OCI-LY1 (cell line): ENCODE measurements around the gene PIK3R1.

Experiments
- H2AFZ ChIP-seq: fragments of 200-600 bp; sonication (generic), shearing (Covaris generic); 2 replicates; pipeline ENCODE4 v1.6.0; 2014; ENCODE audit warnings: antibody characterized with exemption, mild to moderate bottlenecking, low read length
- H3F3A ChIP-seq: fragments of 200-600 bp; sonication (generic), shearing (Covaris generic); 2 replicates; pipeline ENCODE4 v1.6.0; 2014; ENCODE audit warnings: mild to moderate bottlenecking, antibody characterized with exemption, low read length, moderate library complexity; ENCODE audit not compliant: insufficient read depth
- H3K27ac ChIP-seq: fragments of 200-600 bp; sonication (generic); 2 replicates; pipeline ENCODE4 v1.5.1; 2014; ENCODE audit warnings: low read length, mixed run types, mild to moderate bottlenecking, low read depth; ENCODE audit not compliant: poor library complexity, severe bottlenecking
- H3K27me3 ChIP-seq: fragments of 200-600 bp; sonication (generic); 2 replicates; pipeline ENCODE4 v1.6.0; 2014; ENCODE audit warnings: antibody characterized with exemption, mild to moderate bottlenecking, low read length, moderate library complexity; ENCODE audit not compliant: insufficient read depth
- H3K36me3 ChIP-seq: fragments of 200-600 bp; sonication (generic); 2 replicates; pipeline ENCODE4 v1.6.1; 2014; ENCODE audit warnings: mild to moderate bottlenecking, antibody characterized with exemption, low read length, moderate library complexity, mixed read lengths; ENCODE audit not compliant: insufficient read depth
- H3K4me1 ChIP-seq: fragments of 200-600 bp; sonication (generic); 2 replicates; pipeline ENCODE4 v1.5.1; 2014; ENCODE audit warnings: mild to moderate bottlenecking, low read length, moderate library complexity; ENCODE audit not compliant: insufficient read depth, severe bottlenecking
- H3K4me2 ChIP-seq: fragments of 200-600 bp; sonication (generic), shearing (Covaris generic); 2 replicates; pipeline ENCODE4 v1.6.1; 2014; ENCODE audit warnings: low read length
- H3K4me3 ChIP-seq: fragments of 200-600 bp; sonication (generic); 2 replicates; pipeline ENCODE4 v1.5.1; 2014; ENCODE audit warnings: low read length, low read depth, mild to moderate bottlenecking, mixed read lengths; ENCODE audit not compliant: poor library complexity, severe bottlenecking
- H3K79me2 ChIP-seq: fragments of 200-600 bp; shearing (Covaris generic); 2 replicates; pipeline ENCODE4 v1.6.1; 2016; ENCODE audit warnings: mixed run types, low read length, mixed read lengths; ENCODE audit not compliant: insufficient read depth
- H3K9ac ChIP-seq: fragments of 200-600 bp; sonication (generic), shearing (Covaris generic); 2 replicates; pipeline ENCODE4 v1.6.1; 2014; ENCODE audit warnings: mild to moderate bottlenecking, low read length, mixed read lengths
- H3K9me2 ChIP-seq: fragments of 200-600 bp; sonication (generic), shearing (Covaris generic); 2 replicates; pipeline ENCODE4 v1.6.1; 2014; ENCODE audit warnings: low read depth, mild to moderate bottlenecking, low read length, mixed read lengths
- H3K9me3 ChIP-seq: fragments of 200-600 bp; shearing (Covaris generic); 2 replicates; pipeline ENCODE4 v1.6.1; 2014; ENCODE audit warnings: low read length, mixed read lengths
- H4K20me1 ChIP-seq: fragments of 200-600 bp; sonication (generic), shearing (Covaris generic); 2 replicates; pipeline ENCODE4 v1.6.0; 2016; ENCODE audit warnings: mild to moderate bottlenecking, low read length; ENCODE audit not compliant: insufficient read depth
- CTCF ChIP-seq: fragments of 200-600 bp; sonication (generic), shearing (Covaris generic); IDR thresholded peaks from 2 replicates; pipeline ENCODE4 v1.5.1; 2017; ENCODE audit warnings: mild to moderate bottlenecking, antibody characterized with exemption, low read length, moderate library complexity, mixed read lengths
- EZH2 ChIP-seq: fragments of 200-600 bp; sonication (generic), shearing (Covaris generic); IDR thresholded peaks from 2 replicates; pipeline ENCODE4 v1.8.0; 2017; ENCODE audit warnings: borderline replicate concordance, mixed run types, mild to moderate bottlenecking, antibody characterized with exemption, low read length, moderate library complexity, mixed read lengths

The PIK3R1 gene

GRCh38 chr5:68176253-68176652 is 39.3 kb upstream of the PIK3R1 start:
- H4K20me1 ChIP-seq: no peaks in the 10 kb centered on the region
- no peaks in the 10 kb centered on the region for H3F3A ChIP-seq

GRCh38 chr5:68176802-68177479 is 38.6 kb upstream of the PIK3R1 start:
- Histone ChIP-seq H3K36me3 (no peaks in the 10 kb centered on the region), H2AFZ (no peak overlapping the region), H3K27ac (no peak overlapping the region), H3K9me2 (no peaks in the 10 kb centered on the region), H3K79me2 (no peaks in the 10 kb centered on the region), H3K4me2 (no peak overlapping the region), H3K9ac (no peak overlapping the region), H3K27me3 (no peaks in the 10 kb centered on the region), H3K9me3 (no peaks in the 10 kb centered on the region), H3F3A (no peaks in the 10 kb centered on the region), H3K4me3 (no peak overlapping the region), H4K20me1 (no peaks in the 10 kb centered on the region), H3K4me1 (no peaks in the 10 kb centered on the region)
- TF ChIP-seq CTCF (no peak), EZH2 (no peak)

More at GRCh38 chr5:68176253-68176652, 39.3 kb upstream of the PIK3R1 start:
- H3K4me2 ChIP-seq: no peak overlapping the region
- H3K4me1 ChIP-seq: no peaks in the 10 kb centered on the region
- H3K27me3 ChIP-seq: no peaks in the 10 kb centered on the region
- H3K36me3 ChIP-seq: no peaks in the 10 kb centered on the region
- no peak overlapping the region for H2AFZ ChIP-seq
- H3K4me3 ChIP-seq: no peak overlapping the region
- H3K79me2 ChIP-seq: no peaks in the 10 kb centered on the region
- H3K9me3 ChIP-seq: no peaks in the 10 kb centered on the region
- no peak overlapping the region for H3K9ac ChIP-seq
- TF ChIP-seq CTCF: no peak
- no peak for TF ChIP-seq EZH2
- H3K9me2 ChIP-seq: no peaks in the 10 kb centered on the region
- H3K27ac ChIP-seq: no peak overlapping the region

- no peaks in the 10 kb centered on the region for H4K20me1 ChIP-seq
- H3K4me2 ChIP-seq: no peak overlapping the region
- no peaks in the 10 kb centered on the region for H3K36me3 ChIP-seq
- H3K4me3 ChIP-seq: no peak overlapping the region
- H3K4me1 ChIP-seq: no peaks in the 10 kb centered on the region
- no peak overlapping the region for H2AFZ ChIP-seq
- TF ChIP-seq CTCF (no peak), EZH2 (no peak)
- H3K9me3 ChIP-seq: no peaks in the 10 kb centered on the region
- H3F3A ChIP-seq: no peaks in the 10 kb centered on the region
- no peaks in the 10 kb centered on the region for H3K27me3 ChIP-seq
- H3K9me2 ChIP-seq: no peaks in the 10 kb centered on the region
- no peak overlapping the region for H3K9ac ChIP-seq
- H3K79me2 ChIP-seq: no peaks in the 10 kb centered on the region
- no peak overlapping the region for H3K27ac ChIP-seq
Observed at GRCh38 chr5:68177676-68178075, 37.9 kb upstream of the PIK3R1 start.
